DMS114 treated with DMSO at 0.1 percent for 48 hours (cell line): Measurements from ENCODE around the gene RGS3.

ENCODE experiments used
- DNase-seq: peaks from one replicate; lab custom pipeline; 2025; ENCODE audit not compliant: unreplicated experiment; lab: John Stamatoyannopoulos, UW

Gene RGS3

DNA sequence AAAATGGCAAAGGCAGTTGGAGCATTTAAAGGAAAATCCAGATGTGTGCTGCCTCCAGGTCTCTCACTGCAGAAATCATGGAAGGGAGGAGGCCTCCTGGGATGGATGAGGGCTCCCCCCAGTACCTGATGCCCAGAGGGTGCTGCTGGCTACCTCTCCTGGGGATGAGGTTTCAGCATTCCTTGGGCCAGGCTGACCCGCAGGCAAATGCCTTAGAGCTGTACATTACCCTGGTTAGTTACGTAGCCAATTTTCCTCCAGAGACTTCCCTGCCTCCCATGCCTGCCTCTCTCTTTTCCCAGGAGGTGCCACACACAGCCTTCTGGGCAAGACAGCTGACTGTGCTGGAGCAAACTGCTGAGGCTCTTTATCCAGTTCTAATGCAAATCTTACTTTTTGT, 65.3 kb downstream of the RGS3 start:
- no peak for DNase-seq

GRCh38 chr9:113529336-113530009, 65.9 kb downstream of the RGS3 start:
- DNase-seq = no peak

DNA sequence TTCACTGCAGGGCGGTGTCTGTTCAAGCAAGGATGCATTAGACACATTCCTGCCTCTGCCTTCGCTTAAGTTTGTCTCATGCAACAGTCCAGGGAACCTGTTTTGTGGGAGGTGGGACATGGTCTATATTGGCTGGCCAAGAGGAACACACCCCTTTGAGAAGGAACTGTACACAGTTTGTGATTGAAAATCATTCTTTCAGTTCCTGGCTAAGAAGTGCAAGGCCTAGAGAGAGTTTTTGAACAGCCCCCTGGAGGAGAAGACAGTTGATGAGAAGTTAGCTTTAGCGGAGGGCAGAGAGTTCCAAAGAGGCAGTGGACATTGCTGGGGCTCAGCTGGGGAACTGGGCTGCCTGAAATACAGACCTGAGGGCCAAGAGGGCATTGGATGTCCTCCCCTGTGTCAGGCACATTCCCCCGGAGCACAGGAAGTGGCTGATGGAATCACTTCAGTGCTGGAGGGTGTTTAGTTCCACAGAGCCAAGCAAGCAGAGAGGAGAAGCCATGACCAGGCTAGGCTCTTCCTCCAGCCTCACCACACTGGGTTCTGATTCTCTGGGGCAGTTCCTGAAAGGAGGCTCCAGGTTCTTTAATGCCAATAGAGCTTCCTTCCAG, 66.6 kb downstream of the RGS3 start:
- no peak for DNase-seq

DNA sequence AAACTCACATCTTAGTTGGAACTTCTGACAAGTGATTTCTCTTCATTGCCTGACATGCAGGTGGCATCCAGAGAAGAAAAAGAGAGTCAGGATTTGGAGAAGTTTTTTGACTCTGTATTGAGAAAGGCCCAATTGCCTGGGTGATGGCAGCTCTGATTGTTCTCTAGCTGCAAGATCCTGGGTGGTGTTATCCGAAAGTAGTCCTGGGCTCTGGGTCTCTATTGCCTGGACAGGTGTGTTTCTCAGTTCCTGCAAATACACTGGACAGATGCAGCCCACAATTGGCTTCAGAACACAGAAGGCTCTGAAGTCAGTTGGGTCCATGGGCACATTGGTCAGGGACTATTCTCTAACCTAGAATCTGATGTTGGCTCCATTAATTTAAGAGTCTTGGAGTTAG, 67.4 kb downstream of the RGS3 start:
- DNase-seq = no peak

DNA sequence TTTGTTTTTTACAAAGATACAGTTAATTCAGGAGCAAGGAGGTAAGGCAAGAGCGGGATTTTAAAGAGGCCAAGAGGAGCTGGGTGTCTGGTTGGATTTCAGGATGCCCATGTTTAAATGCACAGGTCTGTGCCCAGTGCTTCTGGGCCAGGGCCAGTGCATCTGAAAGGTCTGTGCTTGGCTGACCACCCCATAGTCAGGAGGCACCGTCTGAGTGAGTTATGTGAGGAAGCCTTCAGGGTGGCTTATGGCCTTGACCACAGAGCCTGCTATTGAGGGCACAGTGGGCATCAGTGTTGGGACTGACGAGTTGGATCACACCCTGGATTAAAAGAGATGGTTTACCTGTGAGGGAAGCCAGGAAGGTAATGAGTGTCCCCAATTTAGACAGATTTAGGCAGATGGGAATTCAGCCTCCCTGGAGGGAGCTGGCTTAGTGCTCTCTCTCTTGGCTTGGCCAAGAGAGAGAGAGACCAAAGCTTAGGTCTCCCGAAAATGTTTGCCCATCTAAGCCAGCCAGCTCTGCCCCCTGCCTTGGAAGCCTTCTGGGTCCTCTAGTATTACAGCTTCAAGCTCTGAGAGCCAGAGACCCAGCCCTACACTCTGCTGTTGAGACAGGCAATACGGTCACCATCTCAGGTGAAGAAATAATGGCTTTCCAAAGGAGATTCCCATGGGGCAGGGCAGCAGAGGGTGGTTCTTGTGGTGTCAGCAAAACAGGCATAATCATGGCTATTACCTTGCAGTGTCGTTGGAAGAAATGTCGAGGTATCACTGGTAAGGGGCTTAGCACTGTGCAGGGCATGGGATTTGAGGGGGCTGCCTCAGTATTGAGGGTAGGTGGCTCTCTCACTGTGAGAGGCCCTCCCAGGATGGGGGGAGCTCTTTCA, 68.6 kb downstream of the RGS3 start:
- DNase-seq = no peak

- DNase-seq = no peak
Observed at GRCh38 chr9:113532809-113533190, 69.3 kb downstream of the RGS3 start.

GRCh38 chr9:113533335-113534225, 70.1 kb downstream of the RGS3 start:
- no peak for DNase-seq

DNA sequence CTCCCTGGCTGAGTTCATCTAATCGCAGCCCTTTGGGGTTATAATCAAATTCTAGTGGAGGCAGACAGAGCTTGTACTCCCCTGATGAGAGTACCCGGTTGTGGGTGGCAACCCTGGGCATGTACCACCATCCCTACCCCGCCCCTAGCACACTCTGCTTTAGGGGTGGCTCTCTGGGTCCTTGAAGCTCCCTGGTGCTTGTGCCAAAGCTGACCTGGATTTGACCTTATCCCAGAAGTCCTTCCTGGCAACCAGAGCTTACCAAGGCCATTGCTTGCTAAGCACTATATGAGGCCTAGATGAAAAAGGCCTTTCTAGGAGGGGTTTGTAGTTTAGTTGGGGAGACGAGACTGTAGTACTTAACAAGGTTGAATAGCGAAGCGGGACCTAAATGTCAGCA, 72.2 kb downstream of the RGS3 start:
- no peak for DNase-seq

- DNase-seq = no peak
Observed at GRCh38 chr9:113536166-113536482, 72.6 kb downstream of the RGS3 start.

GRCh38 chr9:113536483-113537228, 73.1 kb downstream of the RGS3 start:
- DNase-seq = no peak

DNA sequence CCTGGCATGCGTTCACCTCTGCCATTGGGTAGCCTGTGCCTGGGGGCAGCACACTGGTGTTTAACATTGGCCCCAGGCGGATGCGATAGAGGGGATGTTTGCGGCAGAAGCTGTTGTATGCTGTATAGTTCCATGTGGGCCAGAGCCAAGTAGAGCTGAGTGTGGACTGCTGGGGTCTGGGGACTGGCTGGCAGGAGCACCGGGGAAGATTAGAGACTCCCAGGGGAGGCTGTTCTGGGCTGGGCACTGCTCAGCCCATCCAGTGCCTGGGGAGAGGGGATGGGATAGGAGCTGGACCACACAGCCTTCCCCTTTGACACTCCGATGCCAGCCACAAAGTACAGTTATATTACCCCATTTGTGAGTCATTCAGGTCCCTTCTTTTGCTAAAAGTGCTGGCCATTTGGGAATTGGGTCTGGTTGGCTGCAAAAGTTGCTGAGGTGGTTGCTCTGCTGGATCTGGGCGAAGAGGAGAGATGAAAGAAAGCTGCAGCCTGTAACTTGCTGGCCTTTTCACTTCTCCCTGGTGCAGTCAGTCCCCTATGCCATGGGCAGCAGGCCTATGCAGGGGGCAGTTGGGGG, 73.8 kb downstream of the RGS3 start:
- no peak for DNase-seq

DNA sequence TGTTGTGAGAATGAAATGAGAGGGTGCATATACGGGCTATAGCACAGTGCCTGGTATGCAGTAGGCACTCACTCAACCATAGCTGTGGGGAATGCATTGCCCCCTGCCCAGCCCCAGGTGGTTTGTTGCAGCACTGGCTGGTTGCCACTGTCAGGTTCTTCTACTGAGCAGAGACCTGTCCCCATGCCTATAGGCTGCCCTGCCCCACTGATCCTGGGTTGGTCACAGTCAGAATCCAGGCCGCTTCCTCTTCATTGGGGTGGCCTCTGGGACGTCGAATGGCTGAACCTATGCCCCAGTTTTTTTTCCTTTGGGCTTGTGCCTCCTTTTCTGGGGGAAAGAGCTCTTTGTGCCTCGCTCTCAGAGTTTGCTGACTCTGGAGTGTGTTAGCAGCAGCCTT, 74.6 kb downstream of the RGS3 start:
- DNase-seq = no peak

- no peak for DNase-seq
Observed at GRCh38 chr9:113538701-113539430, 75.3 kb downstream of the RGS3 start.

DNA sequence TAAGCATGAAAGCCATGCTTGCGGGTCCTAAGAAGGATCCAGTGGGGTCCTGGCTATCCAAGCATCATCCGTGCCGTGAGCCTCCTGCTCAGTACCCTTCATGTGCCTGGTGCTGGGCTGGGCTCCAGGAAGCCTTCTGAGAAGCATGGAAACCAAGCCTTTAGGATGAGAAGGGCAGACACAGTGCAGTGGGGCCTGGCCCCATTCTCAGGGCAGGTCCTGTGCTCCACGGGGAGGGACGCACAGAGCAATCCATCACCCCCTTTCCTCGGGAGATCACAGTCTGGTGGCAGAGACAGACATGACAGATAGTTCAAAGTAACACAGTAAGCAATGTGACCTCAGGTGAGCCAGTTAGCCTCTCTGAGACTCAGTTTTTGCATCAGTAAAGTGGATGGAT, 76.9 kb downstream of the RGS3 start:
- no peak for DNase-seq

- DNase-seq = no peak
Observed at GRCh38 chr9:113541019-113541900, 77.7 kb downstream of the RGS3 start.

DNA sequence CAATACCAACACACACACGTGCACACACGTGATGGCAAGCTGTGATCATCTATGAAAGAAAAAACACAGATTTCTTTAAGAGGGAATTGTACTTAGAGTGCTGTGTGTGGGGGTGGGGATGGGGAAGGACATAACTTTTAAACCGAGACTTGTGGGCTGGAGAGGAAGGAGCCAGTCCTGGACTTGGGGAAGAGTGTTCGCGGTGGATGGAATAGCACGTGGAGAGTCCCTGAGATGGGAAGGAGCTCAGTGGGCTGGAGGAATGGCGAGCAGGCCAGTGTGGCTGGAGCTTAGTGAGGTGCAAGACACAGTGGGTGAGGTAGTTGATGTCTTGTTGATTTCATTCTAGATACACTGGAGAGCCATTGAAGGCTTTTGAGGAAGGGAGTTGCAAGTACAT, 78.5 kb downstream of the RGS3 start:
- no peak for DNase-seq

- no peak for DNase-seq
Observed at GRCh38 chr9:113542741-113543140, 79.2 kb downstream of the RGS3 start.

- DNase-seq = no peak
Observed at GRCh38 chr9:113543296-113543981, 79.9 kb downstream of the RGS3 start.
